HepG2 (cell line): ENCODE data around the gene MED12L. TPM values are rescaled to one million over a fixed set of nuclear protein-coding genes. Genes with fewer than 3 reads are reported as not detected.
A peak's percentile ranks its signal among the peaks of the same experiment; 100 is the strongest.

Experiments used
- ATRX ChIP-seq: sonication (generic); formaldehyde crosslinking; IDR thresholded peaks from 2 replicates; pipeline ENCODE4 v1.4.0; 2020; ENCODE audit warnings: missing genetic modification reagents, borderline replicate concordance
- CEBPB ChIP-seq: IDR thresholded peaks from 2 replicates; pipeline ENCODE4 v1.6.1; 2011; ENCODE audit warnings: low read depth, low read length, improper control_type of control experiment, borderline replicate concordance
- IRF2 ChIP-seq: IDR thresholded peaks from 2 replicates; pipeline ENCODE4 v1.6.1; 2018; ENCODE audit warnings: missing genetic modification reagents, missing compliant biosample characterization
- KDM2A ChIP-seq: sonication (generic); formaldehyde crosslinking; IDR thresholded peaks from 2 replicates; pipeline ENCODE4 v1.4.0; 2020; ENCODE audit warnings: low read depth, missing genetic modification reagents, borderline replicate concordance
- NFYC ChIP-seq: IDR thresholded peaks from 2 replicates; pipeline ENCODE4 v1.6.1; 2016; ENCODE audit warnings: missing genetic modification reagents, missing compliant biosample characterization
- PAF1 ChIP-seq: IDR thresholded peaks from 2 replicates; pipeline ENCODE4 v1.6.1; 2016; ENCODE audit warnings: missing genetic modification reagents, missing compliant biosample characterization
- PAWR ChIP-seq: sonication (generic); formaldehyde crosslinking; IDR thresholded peaks from 2 replicates; pipeline ENCODE4 v1.4.0; 2020; ENCODE audit warnings: missing genetic modification reagents, mild to moderate bottlenecking, borderline replicate concordance
- RBM22 ChIP-seq: fragments of 200-400 bp; formaldehyde crosslinking; optimal IDR thresholded peaks from 2 replicates; pipeline ENCODE3; 2017; ENCODE audit warnings: mild to moderate bottlenecking, low read length, moderate library complexity
- SRF ChIP-seq: IDR thresholded peaks from 2 replicates; pipeline ENCODE4 v1.6.1; 2011; ENCODE audit warnings: mild to moderate bottlenecking, low read depth, low read length, moderate library complexity
- THYN1 ChIP-seq: sonication (generic); formaldehyde crosslinking; IDR thresholded peaks from 2 replicates; pipeline ENCODE4 v1.8.1; 2023; ENCODE audit warnings: low read depth, mild to moderate bottlenecking, moderate library complexity, missing genetic modification reagents, borderline replicate concordance
- TRIM22 ChIP-seq: fragments of 450-650 bp; IDR thresholded peaks from 2 replicates; pipeline ENCODE4 v1.6.1; 2017
- ZBTB7A ChIP-seq: sonication (generic); formaldehyde crosslinking; IDR thresholded peaks from 2 replicates; pipeline ENCODE4 v1.8.0; 2022; ENCODE audit warnings: mild to moderate bottlenecking, missing genetic modification reagents
- ZFP41 ChIP-seq: sonication (generic); formaldehyde crosslinking; IDR thresholded peaks from 2 replicates; pipeline ENCODE4 v1.4.0; 2020; ENCODE audit warnings: mild to moderate bottlenecking, missing genetic modification reagents, borderline replicate concordance
- ZNF230 ChIP-seq: sonication (generic); formaldehyde crosslinking; IDR thresholded peaks from 2 replicates; pipeline ENCODE4 v1.4.0; 2020; ENCODE audit warnings: mild to moderate bottlenecking, missing genetic modification reagents
- ZNF501 ChIP-seq: sonication (generic); formaldehyde crosslinking; IDR thresholded peaks from 2 replicates; pipeline ENCODE4 v1.5.1; 2020; ENCODE audit warnings: mild to moderate bottlenecking, moderate library complexity, missing genetic modification reagents
- ZNF512 ChIP-seq: sonication (generic); formaldehyde crosslinking; IDR thresholded peaks from 2 replicates; pipeline ENCODE4 v1.4.0; 2020; ENCODE audit warnings: mild to moderate bottlenecking, missing genetic modification reagents
- ZNF605 ChIP-seq: sonication (generic); formaldehyde crosslinking; IDR thresholded peaks from 2 replicates; pipeline ENCODE4 v1.8.0; 2022; ENCODE audit warnings: mild to moderate bottlenecking, missing genetic modification reagents
- ZNF614 ChIP-seq: IDR thresholded peaks from 2 replicates; pipeline ENCODE4 v1.6.1; 2018; ENCODE audit warnings: missing biosample characterization, missing genetic modification reagents, inconsistent platforms, borderline replicate concordance
- polyA plus RNA-seq, 8 experiments: library from polyadenylated mRNA; depleted of rRNA in 3 of 8; stranded (reverse) in 7 of 8; unstranded in 1 of 8; fragments of >200 nt; fragmentation: Illumina TruSeq in 4 of 8; extraction: Trizol in 4 of 8; gene quantifications; 2 replicates each; pipeline versions ENCODE4 v1.2.1 to v1.2.3, GENCODE V29; 2011 to 2016; ENCODE audit warnings: low read depth in 4 of 8, missing spikeins in 1 of 8, mixed read lengths in 1 of 8; ENCODE audit not compliant: insufficient read depth in 1 of 8
- total RNA-seq, 5 experiments: library from RNA; depleted of rRNA; stranded (reverse); fragments of >200 nt; fragmentation: Illumina TruSeq; extraction: Trizol; gene quantifications; 2 replicates each; pipeline ENCODE4 v1.2.3, GENCODE V29; 2016; ENCODE audit warnings: low read depth in 1 of 5
- TF ChIP-seq, protein P1 (sequence below): sonication (generic); formaldehyde crosslinking; IDR thresholded peaks from 2 replicates; pipeline ENCODE4 v1.5.0; 2020; ENCODE audit warnings: mild to moderate bottlenecking, missing genetic modification reagents, moderate library complexity
- TF ChIP-seq, protein P2 (sequence below): sonication (generic); formaldehyde crosslinking; IDR thresholded peaks from 2 replicates; pipeline ENCODE4 v1.4.0; 2020; ENCODE audit warnings: mild to moderate bottlenecking, missing genetic modification reagents, borderline replicate concordance
- TF ChIP-seq, protein P3 (sequence below): sonication (generic); formaldehyde crosslinking; conservative IDR thresholded peaks from 2 replicates; pipeline ENCODE4 v1.8.0; 2022; ENCODE audit warnings: low read depth, missing genetic modification reagents

The MED12L gene
- total and polyA plus RNA-seq, 2 of the 13 experiments (the other 11 are each of a cell fraction or from before 2014, with no cell fraction given): 0.07 to 0.64 TPM

GRCh38 chr3:151227807-151228665 lies 142.6 kb downstream of the MED12L start (continued):
- TF ChIP-seq, protein P1, sequence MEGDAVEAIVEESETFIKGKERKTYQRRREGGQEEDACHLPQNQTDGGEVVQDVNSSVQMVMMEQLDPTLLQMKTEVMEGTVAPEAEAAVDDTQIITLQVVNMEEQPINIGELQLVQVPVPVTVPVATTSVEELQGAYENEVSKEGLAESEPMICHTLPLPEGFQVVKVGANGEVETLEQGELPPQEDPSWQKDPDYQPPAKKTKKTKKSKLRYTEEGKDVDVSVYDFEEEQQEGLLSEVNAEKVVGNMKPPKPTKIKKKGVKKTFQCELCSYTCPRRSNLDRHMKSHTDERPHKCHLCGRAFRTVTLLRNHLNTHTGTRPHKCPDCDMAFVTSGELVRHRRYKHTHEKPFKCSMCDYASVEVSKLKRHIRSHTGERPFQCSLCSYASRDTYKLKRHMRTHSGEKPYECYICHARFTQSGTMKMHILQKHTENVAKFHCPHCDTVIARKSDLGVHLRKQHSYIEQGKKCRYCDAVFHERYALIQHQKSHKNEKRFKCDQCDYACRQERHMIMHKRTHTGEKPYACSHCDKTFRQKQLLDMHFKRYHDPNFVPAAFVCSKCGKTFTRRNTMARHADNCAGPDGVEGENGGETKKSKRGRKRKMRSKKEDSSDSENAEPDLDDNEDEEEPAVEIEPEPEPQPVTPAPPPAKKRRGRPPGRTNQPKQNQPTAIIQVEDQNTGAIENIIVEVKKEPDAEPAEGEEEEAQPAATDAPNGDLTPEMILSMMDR (CRISPR knock-in tag): peak; percentile 92
- peak; percentile 37; the same call in 1 of the 2 replicates for TF ChIP-seq IRF2 (CRISPR knock-in tag)
- no peak for TF ChIP-seq NFYC (CRISPR knock-in tag)
- no peak for TF ChIP-seq ATRX (CRISPR knock-in tag)
- 0 out of 2 replicates have a peak, but pooled peaks have one; percentile 35 for TF ChIP-seq KDM2A (CRISPR knock-in tag)
- peak; percentile 51; the same call in 1 of the 2 replicates for TF ChIP-seq ZNF614 (CRISPR knock-in tag)
- TF ChIP-seq RBM22: no peak
- TF ChIP-seq ZNF512: no peak
- no peak for TF ChIP-seq PAWR
- TF ChIP-seq, protein P2, sequence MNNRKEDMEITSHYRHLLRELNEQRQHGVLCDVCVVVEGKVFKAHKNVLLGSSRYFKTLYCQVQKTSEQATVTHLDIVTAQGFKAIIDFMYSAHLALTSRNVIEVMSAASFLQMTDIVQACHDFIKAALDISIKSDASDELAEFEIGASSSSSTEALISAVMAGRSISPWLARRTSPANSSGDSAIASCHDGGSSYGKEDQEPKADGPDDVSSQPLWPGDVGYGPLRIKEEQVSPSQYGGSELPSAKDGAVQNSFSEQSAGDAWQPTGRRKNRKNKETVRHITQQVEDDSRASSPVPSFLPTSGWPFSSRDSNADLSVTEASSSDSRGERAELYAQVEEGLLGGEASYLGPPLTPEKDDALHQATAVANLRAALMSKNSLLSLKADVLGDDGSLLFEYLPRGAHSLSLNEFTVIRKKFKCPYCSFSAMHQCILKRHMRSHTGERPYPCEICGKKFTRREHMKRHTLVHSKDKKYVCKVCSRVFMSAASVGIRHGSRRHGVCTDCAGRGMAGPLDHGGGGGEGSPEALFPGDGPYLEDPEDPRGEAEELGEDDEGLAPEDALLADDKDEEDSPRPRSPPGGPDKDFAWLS: no peak
- TF ChIP-seq ZFP41 (CRISPR knock-in tag): no peak
- TF ChIP-seq CEBPB: peak; percentile 11; the same call in 1 of the 2 replicates
- TF ChIP-seq ZNF230 (CRISPR knock-in tag): 0 out of 2 replicates have a peak, but pooled peaks have one; percentile 46
- TF ChIP-seq, protein P3, sequence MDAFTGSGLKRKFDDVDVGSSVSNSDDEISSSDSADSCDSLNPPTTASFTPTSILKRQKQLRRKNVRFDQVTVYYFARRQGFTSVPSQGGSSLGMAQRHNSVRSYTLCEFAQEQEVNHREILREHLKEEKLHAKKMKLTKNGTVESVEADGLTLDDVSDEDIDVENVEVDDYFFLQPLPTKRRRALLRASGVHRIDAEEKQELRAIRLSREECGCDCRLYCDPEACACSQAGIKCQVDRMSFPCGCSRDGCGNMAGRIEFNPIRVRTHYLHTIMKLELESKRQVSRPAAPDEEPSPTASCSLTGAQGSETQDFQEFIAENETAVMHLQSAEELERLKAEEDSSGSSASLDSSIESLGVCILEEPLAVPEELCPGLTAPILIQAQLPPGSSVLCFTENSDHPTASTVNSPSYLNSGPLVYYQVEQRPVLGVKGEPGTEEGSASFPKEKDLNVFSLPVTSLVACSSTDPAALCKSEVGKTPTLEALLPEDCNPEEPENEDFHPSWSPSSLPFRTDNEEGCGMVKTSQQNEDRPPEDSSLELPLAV (CRISPR knock-in tag): no peak
- no peak for TF ChIP-seq THYN1 (CRISPR knock-in tag)
- TF ChIP-seq SRF: no peak
- TF ChIP-seq TRIM22: no peak
- TF ChIP-seq PAF1 (CRISPR knock-in tag): no peak
- TF ChIP-seq ZNF501 (CRISPR knock-in tag): peak; percentile 51; the same call in 1 of the 2 replicates
- 0 out of 2 replicates have a peak, but pooled peaks have one; percentile 41 for TF ChIP-seq ZNF605 (CRISPR knock-in tag)
- TF ChIP-seq ZBTB7A (CRISPR knock-in tag): no peak
